VCaP (cell line): Measurements from ENCODE around the gene DIS3L2.

Experiments used
- H3K27ac ChIP-seq: fragments of 450-650 bp; 2 replicates; pipeline ENCODE4 v1.5.1; 2017
- TF ChIP-seq, protein P1 (sequence below): fragments of 450-650 bp; conservative IDR thresholded peaks from 2 replicates; pipeline ENCODE4 v1.5.1; 2017; ENCODE audit warnings: mild to moderate bottlenecking, moderate library complexity

Gene DIS3L2

GRCh38 chr2:232341061-232341738, 379.7 kb downstream of the DIS3L2 start:
- H3K27ac ChIP-seq: no peak overlapping the region
- TF ChIP-seq, protein P1, sequence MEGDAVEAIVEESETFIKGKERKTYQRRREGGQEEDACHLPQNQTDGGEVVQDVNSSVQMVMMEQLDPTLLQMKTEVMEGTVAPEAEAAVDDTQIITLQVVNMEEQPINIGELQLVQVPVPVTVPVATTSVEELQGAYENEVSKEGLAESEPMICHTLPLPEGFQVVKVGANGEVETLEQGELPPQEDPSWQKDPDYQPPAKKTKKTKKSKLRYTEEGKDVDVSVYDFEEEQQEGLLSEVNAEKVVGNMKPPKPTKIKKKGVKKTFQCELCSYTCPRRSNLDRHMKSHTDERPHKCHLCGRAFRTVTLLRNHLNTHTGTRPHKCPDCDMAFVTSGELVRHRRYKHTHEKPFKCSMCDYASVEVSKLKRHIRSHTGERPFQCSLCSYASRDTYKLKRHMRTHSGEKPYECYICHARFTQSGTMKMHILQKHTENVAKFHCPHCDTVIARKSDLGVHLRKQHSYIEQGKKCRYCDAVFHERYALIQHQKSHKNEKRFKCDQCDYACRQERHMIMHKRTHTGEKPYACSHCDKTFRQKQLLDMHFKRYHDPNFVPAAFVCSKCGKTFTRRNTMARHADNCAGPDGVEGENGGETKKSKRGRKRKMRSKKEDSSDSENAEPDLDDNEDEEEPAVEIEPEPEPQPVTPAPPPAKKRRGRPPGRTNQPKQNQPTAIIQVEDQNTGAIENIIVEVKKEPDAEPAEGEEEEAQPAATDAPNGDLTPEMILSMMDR: no peak

GRCh38 chr2:232341739-232342126, 380.2 kb downstream of the DIS3L2 start:
- TF ChIP-seq, protein P1: no peak
- H3K27ac ChIP-seq: no peak overlapping the region

DNA sequence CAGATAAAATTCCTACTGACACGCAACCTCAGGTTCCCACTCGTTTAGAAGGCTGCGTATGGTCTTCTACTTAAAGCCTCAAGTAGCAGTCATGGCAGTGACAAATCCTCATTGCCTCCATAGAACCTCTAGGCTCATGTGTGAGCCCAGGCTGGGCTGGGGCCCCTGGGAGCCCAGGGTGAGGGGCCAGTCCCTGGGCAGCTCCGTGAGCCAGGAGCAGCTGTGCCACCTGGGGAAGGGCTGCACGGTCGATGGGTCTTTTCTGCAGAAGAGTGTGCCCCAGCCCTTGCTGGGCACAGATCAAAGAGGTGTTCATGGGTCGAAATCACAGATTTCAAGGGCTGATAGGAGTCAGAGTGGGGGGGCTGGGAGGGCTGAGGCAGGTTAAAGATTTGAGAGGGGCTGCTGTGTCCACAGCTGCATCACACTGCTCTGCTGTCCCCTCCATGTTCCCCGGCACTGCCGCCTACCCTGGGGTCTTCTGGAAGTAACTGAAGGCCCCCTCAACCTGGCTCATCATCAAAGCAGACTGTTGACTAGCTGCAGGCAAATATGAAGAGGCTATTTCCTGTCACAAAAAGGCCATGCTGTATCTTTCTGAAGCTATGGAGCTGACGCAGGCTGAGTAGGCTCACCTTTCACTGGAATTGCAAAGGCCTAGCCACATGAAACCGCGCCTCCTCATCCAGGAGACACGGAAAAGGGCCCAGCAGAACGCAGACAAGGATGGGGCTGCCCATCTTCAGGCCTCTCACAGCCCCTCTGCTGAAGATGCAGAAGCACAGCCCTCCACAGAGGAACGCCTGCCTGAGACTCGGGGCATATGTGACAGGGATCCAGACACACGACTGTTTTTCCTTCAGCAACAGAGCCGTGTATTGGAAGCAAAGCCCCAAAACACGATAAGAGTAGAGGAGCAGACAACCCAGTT, 381.4 kb downstream of the DIS3L2 start:
- TF ChIP-seq, protein P1: no peak
- H3K27ac ChIP-seq: no peak overlapping the region

GRCh38 chr2:232343821-232344220, 382.3 kb downstream of the DIS3L2 start:
- no peak overlapping the region for H3K27ac ChIP-seq
- TF ChIP-seq, protein P1: no peak

DNA sequence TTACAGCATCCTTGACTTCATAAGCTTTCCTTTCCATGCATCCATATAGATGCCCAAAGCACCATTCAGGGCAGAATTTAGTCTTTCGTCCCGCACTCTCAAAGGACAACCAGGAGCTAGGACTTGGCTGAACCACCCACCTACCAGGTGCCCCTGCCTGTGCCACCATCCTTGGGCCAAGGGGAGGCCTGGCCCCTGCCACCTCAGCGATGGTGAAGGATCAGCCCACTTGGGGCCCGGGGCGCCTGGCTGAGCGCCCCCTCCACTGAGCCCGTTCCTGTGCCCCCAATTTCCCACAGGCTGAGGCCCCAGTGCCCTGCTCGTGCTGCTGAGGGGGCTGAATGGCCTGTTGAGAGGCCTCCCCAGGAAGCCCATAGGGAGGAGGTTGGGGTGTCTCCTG, 383.7 kb downstream of the DIS3L2 start:
- H3K27ac ChIP-seq: no peak overlapping the region
- TF ChIP-seq, protein P1: no peak

DNA sequence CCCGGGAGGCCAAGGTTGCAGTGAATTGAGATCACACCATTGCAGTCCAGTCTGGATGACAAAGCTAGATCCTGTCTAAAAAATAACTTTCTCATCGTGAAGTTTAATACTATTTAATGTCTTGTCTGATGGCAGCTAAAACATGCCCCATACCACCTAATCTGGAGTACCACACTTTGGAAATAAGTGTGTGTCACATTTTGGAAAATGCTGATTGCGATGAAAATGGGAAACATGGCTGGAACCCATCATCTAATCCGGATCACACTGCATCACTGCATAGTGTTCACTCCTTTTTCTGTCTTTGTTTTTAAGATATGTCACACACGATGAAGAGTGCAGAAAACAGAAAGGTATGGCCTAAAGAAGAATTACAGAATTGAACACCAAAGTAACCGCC, 385.9 kb downstream of the DIS3L2 start:
- no peak overlapping the region for H3K27ac ChIP-seq
- TF ChIP-seq, protein P1: no peak

DNA sequence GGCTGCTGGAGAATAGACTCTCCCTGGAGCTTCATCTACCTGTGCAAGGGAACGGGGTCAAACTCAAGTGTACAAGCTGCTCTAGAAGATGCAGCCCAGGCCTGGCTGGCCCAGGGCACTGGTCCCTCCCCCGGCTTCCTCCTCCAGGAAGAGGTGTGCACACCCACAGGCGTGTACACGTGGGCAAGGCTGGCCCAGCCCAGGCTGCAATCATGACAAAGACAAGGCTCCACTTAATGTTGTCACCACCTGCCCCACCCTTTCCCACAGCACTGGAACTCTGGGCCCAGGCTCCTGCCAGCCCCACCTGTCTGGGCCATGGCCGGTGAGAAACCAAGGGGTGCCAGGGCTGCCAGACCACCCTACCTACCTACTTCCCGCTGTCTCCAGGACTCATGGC, 387.4 kb downstream of the DIS3L2 start:
- H3K27ac ChIP-seq: no peak overlapping the region
- TF ChIP-seq, protein P1: no peak
